Measurements from ENCODE around the gene YRDC. TPM values are rescaled to one million over a fixed set of nuclear protein-coding genes. Genes with fewer than 3 reads are reported as not detected.

YRDC gene
- total and polyA plus RNA-seq, 2 donors = 12.2 to 13.3 TPM

GRCh38 chr1:37811027-37811655 is 3.1 kb upstream of the YRDC start:
- H3K4me1 ChIP-seq (ENCODE audit: control insufficient read depth in 2 of 2, insufficient read depth in 2 of 2, low read length in 2 of 2) = peaks cover 9 to 14% of the 10 kb centered on the region in 2 donors
- no peaks in the 10 kb centered on the region for H3K9me3 ChIP-seq (ENCODE audit: control insufficient read depth in 2 of 2, insufficient read depth in 1 of 2, low read length in 1 of 2)
- peaks cover 12 to 19% of the 10 kb centered on the region in 2 donors for H3K36me3 ChIP-seq (ENCODE audit: control insufficient read depth in 2 of 2, insufficient read depth in 2 of 2, low read length in 1 of 2)
- DNase-seq (ENCODE audit: low read depth in 6 of 9, low spot score in 9 of 9) = peak in 5 of 9 donors; percentile 26 to 69 (median 41)
- H3K27me3 ChIP-seq (ENCODE audit: control insufficient read depth in 2 of 2, insufficient read depth in 1 of 2, low read length in 1 of 2) = no peaks in the 10 kb centered on the region
- WGBS = 53% methylated on average over 7 of the region's 7 CpGs
- no peak overlapping the region for H3K27ac ChIP-seq (ENCODE audit: low read depth in 1 of 2, low read length in 1 of 2)
- H3K4me3 ChIP-seq (ENCODE audit: low read length in 2 of 2) = no peak overlapping the region

DNA sequence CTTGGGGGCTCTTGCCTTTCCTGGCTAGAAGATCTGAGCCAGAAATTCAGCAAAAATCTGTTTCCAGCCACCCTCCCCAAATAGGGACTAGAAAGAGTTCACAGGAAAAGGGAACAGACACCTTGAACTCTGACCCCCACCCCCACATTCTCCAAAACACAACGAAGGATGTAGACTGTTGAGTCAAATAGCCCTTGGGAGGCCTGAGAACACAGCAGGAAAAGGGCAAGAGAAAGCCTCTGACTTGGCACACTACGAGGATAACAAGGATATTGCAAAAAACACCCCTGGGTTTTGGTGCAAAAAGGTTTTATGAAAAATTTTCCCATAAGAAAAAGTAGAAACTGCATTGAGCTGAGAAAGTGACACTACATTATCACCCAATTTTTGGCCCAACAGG is 1.9 kb upstream of the YRDC start:
- peaks cover 9 to 14% of the 10 kb centered on the region in 2 donors for H3K4me1 ChIP-seq (ENCODE audit: control insufficient read depth in 2 of 2, insufficient read depth in 2 of 2, low read length in 2 of 2)
- H3K27ac ChIP-seq (ENCODE audit: low read depth in 1 of 2, low read length in 1 of 2) = no peak overlapping the region
- no peak overlapping the region for H3K4me3 ChIP-seq (ENCODE audit: low read length in 2 of 2)
- no peaks in the 10 kb centered on the region for H3K9me3 ChIP-seq (ENCODE audit: control insufficient read depth in 2 of 2, insufficient read depth in 1 of 2, low read length in 1 of 2)
- peaks cover 17 to 21% of the 10 kb centered on the region in 2 donors for H3K36me3 ChIP-seq (ENCODE audit: control insufficient read depth in 2 of 2, insufficient read depth in 2 of 2, low read length in 1 of 2)
- DNase-seq (ENCODE audit: low read depth in 6 of 9, low spot score in 9 of 9) = no peak
- 85% methylated on average over 2 of the region's 2 CpGs for WGBS
- no peaks in the 10 kb centered on the region for H3K27me3 ChIP-seq (ENCODE audit: control insufficient read depth in 2 of 2, insufficient read depth in 1 of 2, low read length in 1 of 2)

DNA sequence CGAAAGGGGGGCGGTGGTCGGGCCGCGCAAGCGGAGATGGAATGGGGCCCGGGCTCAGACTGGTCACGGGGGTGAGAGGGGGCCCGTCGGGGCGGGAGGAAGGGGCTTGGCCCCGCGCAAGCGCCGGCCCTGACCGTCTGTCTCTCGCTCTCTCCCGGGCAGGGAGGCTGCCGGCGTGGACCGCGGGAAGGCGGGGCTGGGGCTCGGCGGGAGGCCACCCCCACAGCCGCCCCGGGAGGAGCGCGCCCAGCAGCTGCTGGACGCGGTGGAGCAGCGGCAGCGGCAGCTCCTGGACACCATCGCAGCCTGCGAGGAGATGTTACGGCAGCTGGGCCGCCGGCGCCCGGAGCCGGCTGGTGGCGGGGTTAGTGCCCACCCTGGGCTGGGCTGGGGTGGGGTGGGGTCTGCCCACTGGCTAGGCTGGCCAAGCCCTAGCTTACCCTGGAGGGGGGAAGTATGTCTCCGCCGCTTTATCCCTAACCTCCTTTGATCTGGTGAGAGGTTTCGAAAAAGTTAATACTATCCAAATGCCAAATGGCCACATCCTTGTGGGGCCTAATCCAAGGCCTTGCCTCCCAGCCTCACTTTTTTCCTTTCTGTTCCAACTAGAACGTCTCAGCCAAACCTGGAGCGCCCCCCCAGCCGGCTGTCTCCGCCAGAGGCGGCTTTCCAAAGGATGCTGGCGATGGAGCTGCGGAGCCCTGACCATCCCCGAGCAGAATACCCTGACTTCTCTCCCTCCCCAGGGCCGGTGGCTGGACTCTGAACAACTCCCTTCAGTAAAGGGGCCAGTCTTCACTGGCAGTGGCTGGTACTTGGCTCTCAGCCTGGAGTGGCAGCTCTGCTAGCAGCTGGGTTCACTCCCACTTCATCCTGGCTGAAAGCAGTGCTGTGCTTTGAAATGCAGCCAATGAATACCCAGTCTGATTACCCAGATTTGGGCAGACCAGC is 636 bp upstream of the YRDC start:
- Histone ChIP-seq H3K27me3 (ENCODE audit: control insufficient read depth in 2 of 2, insufficient read depth in 1 of 2, low read length in 1 of 2) (no peaks in the 10 kb centered on the region), H3K4me1 (ENCODE audit: control insufficient read depth in 2 of 2, insufficient read depth in 2 of 2, low read length in 2 of 2) (peaks cover 9 to 14% of the 10 kb centered on the region in 2 donors), H3K9me3 (ENCODE audit: control insufficient read depth in 2 of 2, insufficient read depth in 1 of 2, low read length in 1 of 2) (no peaks in the 10 kb centered on the region), H3K27ac (ENCODE audit: low read depth in 1 of 2, low read length in 1 of 2) (peak overlapping the region in 1 of 2 donors; percentile 86), H3K4me3 (ENCODE audit: low read length in 2 of 2) (peak overlapping the region; percentile 55 to 99), H3K36me3 (ENCODE audit: control insufficient read depth in 2 of 2, insufficient read depth in 2 of 2, low read length in 1 of 2) (peaks cover 25 to 30% of the 10 kb centered on the region in 2 donors)
- WGBS = 10% methylated on average over 54 of the region's 54 CpGs
- DNase-seq (ENCODE audit: low read depth in 6 of 9, low spot score in 9 of 9) = peak in 2 of 9 donors; percentile 4 to 13

- peaks cover 9 to 14% of the 10 kb centered on the region in 2 donors for H3K4me1 ChIP-seq (ENCODE audit: control insufficient read depth in 2 of 2, insufficient read depth in 2 of 2, low read length in 2 of 2)
- 24% methylated on average over 9 of the region's 9 CpGs for WGBS
- H3K4me3 ChIP-seq (ENCODE audit: low read length in 2 of 2) = peak overlapping the region; percentile 82 to 99
- DNase-seq (ENCODE audit: low read depth in 6 of 9, low spot score in 9 of 9) = no peak
- H3K9me3 ChIP-seq (ENCODE audit: control insufficient read depth in 2 of 2, insufficient read depth in 1 of 2, low read length in 1 of 2) = no peaks in the 10 kb centered on the region
- H3K27ac ChIP-seq (ENCODE audit: low read depth in 1 of 2, low read length in 1 of 2) = peak overlapping the region; percentile 2 to 86
- H3K36me3 ChIP-seq (ENCODE audit: control insufficient read depth in 2 of 2, insufficient read depth in 2 of 2, low read length in 1 of 2) = peaks cover 36 to 43% of the 10 kb centered on the region in 2 donors
- H3K27me3 ChIP-seq (ENCODE audit: control insufficient read depth in 2 of 2, insufficient read depth in 1 of 2, low read length in 1 of 2) = no peaks in the 10 kb centered on the region
These were observed 821 bp downstream of the YRDC start for GRCh38 chr1:37807220-37807554.

DNA sequence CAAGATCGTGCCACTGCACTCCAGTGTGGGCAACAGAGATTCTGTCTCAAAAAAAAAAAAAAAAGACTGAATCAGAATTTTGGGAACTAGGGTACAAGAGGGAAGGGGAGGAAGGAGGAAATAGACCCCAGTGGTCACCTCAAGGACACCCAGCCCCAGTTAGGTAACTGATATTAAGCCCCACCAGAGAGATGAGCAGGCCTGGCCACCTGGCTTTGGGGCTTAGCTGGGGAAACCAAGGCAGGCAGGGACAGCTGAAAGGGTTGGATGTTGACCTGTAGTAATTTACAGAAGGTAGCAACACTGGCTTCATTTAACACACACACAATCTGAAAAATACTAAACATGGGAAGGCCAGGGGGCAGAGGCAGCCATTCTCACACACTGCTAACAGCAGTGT is 5.6 kb downstream of the YRDC start:
- H3K9me3 ChIP-seq (ENCODE audit: control insufficient read depth in 2 of 2, insufficient read depth in 1 of 2, low read length in 1 of 2) = no peaks in the 10 kb centered on the region
- peaks cover 46 to 49% of the 10 kb centered on the region in 2 donors for H3K36me3 ChIP-seq (ENCODE audit: control insufficient read depth in 2 of 2, insufficient read depth in 2 of 2, low read length in 1 of 2)
- H3K27me3 ChIP-seq (ENCODE audit: control insufficient read depth in 2 of 2, insufficient read depth in 1 of 2, low read length in 1 of 2) = no peaks in the 10 kb centered on the region
- no peak overlapping the region for H3K27ac ChIP-seq (ENCODE audit: low read depth in 1 of 2, low read length in 1 of 2)
- peaks cover 4 to 8% of the 10 kb centered on the region in 2 donors for H3K4me1 ChIP-seq (ENCODE audit: control insufficient read depth in 2 of 2, insufficient read depth in 2 of 2, low read length in 2 of 2)
- 98% methylated on average over 1 of the region's 1 CpG for WGBS
- no peak overlapping the region for H3K4me3 ChIP-seq (ENCODE audit: low read length in 2 of 2)
- DNase-seq (ENCODE audit: low read depth in 6 of 9, low spot score in 9 of 9) = no peak

- no peak for DNase-seq (ENCODE audit: low read depth in 6 of 9, low spot score in 9 of 9)
- Histone ChIP-seq H3K27me3 (ENCODE audit: control insufficient read depth in 2 of 2, insufficient read depth in 1 of 2, low read length in 1 of 2) (peaks cover 27 to 30% of the 10 kb centered on the region in 2 donors), H3K4me3 (ENCODE audit: low read length in 2 of 2) (no peak overlapping the region), H3K27ac (ENCODE audit: low read depth in 1 of 2, low read length in 1 of 2) (no peak overlapping the region), H3K36me3 (ENCODE audit: control insufficient read depth in 2 of 2, insufficient read depth in 2 of 2, low read length in 1 of 2) (peaks cover 12 to 18% of the 10 kb centered on the region in 2 donors), H3K9me3 (ENCODE audit: control insufficient read depth in 2 of 2, insufficient read depth in 1 of 2, low read length in 1 of 2) (no peaks in the 10 kb centered on the region), H3K4me1 (ENCODE audit: control insufficient read depth in 2 of 2, insufficient read depth in 2 of 2, low read length in 2 of 2) (no peaks in the 10 kb centered on the region)
- WGBS = 97% methylated on average over 3 of the region's 3 CpGs
These were observed 10.2 kb downstream of the YRDC start for GRCh38 chr1:37797750-37798345.

DNA sequence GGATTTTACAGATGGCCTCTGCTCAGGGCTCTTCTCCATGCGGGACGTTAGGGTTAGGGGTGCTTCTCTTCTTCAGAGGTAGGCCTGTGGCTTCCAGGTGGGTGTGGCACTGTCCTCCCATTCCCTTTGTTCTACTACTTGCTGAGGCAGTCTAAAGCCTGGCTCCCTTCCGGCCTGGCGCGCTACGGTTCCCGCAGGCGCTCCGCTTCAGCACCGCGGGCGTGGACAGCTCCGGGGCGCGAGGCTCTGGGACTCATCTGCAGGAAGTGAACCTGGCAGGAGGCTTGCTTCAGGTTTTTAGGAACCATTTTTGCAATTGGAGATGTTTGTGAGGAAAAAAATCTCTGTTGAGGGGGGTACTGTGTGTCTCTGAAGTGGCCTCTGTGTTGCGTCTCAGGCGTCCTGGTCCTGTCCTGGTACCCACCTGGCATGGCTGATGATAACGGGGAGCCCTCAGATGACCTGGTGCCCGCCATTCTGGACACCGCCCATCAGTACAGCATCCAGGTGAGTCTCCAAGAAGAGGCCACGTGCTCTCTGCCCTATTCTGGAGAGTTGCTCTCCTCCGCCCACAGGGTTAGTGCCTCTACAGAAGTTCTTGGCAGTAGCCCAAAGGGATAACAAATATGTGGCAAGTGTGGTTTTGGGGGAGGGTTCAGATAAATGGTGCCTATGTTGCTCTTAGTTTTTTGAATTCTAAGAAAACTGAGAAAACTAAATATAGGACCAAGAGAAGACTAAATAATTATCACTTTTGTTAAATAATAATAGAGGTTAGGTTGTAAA is 12.5 kb downstream of the YRDC start:
- Histone ChIP-seq H3K27me3 (ENCODE audit: control insufficient read depth in 2 of 2, insufficient read depth in 1 of 2, low read length in 1 of 2) (peaks cover 33 to 50% of the 10 kb centered on the region in 2 donors), H3K4me3 (ENCODE audit: low read length in 2 of 2) (no peak overlapping the region), H3K27ac (ENCODE audit: low read depth in 1 of 2, low read length in 1 of 2) (no peak overlapping the region), H3K9me3 (ENCODE audit: control insufficient read depth in 2 of 2, insufficient read depth in 1 of 2, low read length in 1 of 2) (no peaks in the 10 kb centered on the region), H3K36me3 (ENCODE audit: control insufficient read depth in 2 of 2, insufficient read depth in 2 of 2, low read length in 1 of 2) (peaks cover 0 to 14% of the 10 kb centered on the region in 2 donors), H3K4me1 (ENCODE audit: control insufficient read depth in 2 of 2, insufficient read depth in 2 of 2, low read length in 2 of 2) (no peaks in the 10 kb centered on the region)
- peak in 5 of 9 donors; percentile 47 to 69 (median 54) for DNase-seq (ENCODE audit: low read depth in 6 of 9, low spot score in 9 of 9)
- 40% methylated on average over 22 of the region's 22 CpGs for WGBS

DNA sequence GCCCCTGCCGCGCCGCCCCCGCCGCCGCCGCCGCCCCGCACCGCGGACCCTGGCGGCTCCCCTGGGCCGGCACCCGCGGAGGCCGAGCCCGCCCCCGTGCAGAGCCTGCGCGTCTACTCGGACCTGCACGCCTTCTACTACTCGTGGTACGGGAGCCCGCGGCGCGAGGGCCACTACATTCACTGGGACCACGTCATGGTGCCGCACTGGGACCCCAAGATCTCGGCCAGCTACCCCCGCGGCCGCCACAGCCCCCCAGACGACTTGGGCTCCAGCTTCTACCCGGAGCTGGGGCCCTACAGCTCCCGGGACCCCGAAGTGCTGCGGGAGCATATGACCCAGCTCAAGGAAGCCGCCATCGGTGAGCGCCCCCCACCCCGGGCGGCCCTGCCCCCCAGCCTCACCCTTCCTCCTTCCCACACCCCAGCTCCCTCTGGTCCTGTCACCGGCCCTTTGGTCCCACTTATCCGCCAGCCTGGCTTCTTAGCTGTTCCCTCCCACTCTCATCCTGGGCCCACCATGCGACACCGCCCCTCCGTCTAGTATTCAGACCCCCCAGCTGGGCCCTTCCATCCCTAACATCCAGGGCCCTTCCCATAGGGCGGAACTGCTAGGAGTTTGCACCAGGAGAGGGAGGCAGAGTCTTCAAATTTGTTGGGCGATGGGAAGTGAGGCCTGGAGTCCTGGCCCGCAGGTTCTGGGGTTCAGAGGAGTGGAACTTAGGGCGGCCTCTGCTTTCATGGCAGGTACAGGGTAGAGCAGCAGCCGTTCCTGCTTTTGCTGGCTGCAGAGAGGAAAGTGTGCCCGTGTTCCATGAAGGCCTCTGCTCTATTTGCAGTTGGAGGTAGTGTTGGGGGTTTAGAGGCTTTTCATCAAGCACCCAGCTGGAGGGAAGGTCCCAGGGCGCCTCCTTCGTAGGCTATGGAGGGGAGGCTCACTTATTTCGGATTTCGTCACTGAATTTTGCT is 13.4 kb downstream of the YRDC start:
- WGBS = 13% methylated on average over 59 of the region's 59 CpGs
- no peak for DNase-seq (ENCODE audit: low read depth in 6 of 9, low spot score in 9 of 9)
- Histone ChIP-seq H3K36me3 (ENCODE audit: control insufficient read depth in 2 of 2, insufficient read depth in 2 of 2, low read length in 1 of 2) (peaks cover 0 to 5% of the 10 kb centered on the region in 2 donors), H3K4me1 (ENCODE audit: control insufficient read depth in 2 of 2, insufficient read depth in 2 of 2, low read length in 2 of 2) (no peaks in the 10 kb centered on the region), H3K27ac (ENCODE audit: low read depth in 1 of 2, low read length in 1 of 2) (no peak overlapping the region), H3K9me3 (ENCODE audit: control insufficient read depth in 2 of 2, insufficient read depth in 1 of 2, low read length in 1 of 2) (no peaks in the 10 kb centered on the region), H3K27me3 (ENCODE audit: control insufficient read depth in 2 of 2, insufficient read depth in 1 of 2, low read length in 1 of 2) (peaks cover 33 to 52% of the 10 kb centered on the region in 2 donors), H3K4me3 (ENCODE audit: low read length in 2 of 2) (peak overlapping the region in 1 of 2 donors; percentile 47)
